Measurements from ENCODE around the gene RFNG.
A peak's percentile ranks its signal among the peaks of the same experiment; 100 is the strongest.

RFNG gene

GRCh38 chr17:82033359-82034085 lies 18.1 kb downstream of the RFNG start:
- no peak for DNase-seq
- no peak overlapping the region for H3K4me3 ChIP-seq (ENCODE audit: low read depth, low read length)
- in situ Hi-C loops (cut with HindIII; ENCODE audit: low pct_ligation_motif_present, low sequenced_read_pairs): loop anchor here (10.0 kb wide), 1 partner anchor 59 kb away; the partner anchor contains the start of gene ASPSCR1

DNA sequence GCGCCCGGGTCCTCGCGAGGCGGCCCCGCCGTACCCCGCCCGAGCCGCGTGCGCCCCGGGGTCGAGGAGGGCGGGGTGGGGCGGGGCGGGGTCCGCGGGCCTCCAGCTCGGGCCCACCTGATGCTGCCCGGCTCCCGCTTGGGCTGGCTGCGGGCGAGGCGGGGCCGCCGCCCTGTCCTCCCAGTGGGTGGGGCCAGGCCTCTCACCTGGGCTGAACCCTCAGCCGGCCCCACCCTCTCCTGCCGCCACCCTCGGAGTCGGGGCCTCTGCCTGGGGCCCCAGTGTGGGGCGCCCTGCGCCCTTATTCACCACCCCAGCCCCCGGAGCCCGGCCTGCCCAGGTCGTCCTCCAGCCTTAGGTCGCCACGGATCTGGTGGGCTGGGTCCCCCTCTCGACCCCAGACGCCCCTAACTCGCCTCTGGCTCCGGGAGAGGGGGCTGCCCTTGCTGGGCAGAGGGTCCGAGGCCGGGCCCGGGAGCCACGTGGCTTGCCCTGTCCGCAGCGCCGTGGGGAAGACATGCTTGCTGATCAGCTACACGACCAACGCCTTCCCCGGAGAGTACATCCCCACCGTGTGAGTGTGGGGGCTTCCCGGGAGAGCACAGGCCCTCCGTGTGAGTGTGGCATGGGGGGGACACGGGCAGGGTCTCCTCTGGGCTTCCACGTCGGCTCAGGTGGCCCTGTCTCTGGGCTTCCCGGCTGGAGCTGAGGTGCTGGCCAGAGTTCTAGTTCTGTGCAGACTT lies 19.6 kb downstream of the RFNG start:
- H3K27ac ChIP-seq: no peak overlapping the region
- H3K36me3 ChIP-seq (replicated peaks): no peaks in the 10 kb centered on the region
- in situ Hi-C loops (cut with HindIII; ENCODE audit: low pct_ligation_motif_present, low sequenced_read_pairs): loop anchor here (10.0 kb wide), 1 partner anchor 57 kb away; the partner anchor contains the start of gene ASPSCR1

More at GRCh38 chr17:82033359-82034085, 18.1 kb downstream of the RFNG start:
- TF ChIP-seq, protein P1, sequence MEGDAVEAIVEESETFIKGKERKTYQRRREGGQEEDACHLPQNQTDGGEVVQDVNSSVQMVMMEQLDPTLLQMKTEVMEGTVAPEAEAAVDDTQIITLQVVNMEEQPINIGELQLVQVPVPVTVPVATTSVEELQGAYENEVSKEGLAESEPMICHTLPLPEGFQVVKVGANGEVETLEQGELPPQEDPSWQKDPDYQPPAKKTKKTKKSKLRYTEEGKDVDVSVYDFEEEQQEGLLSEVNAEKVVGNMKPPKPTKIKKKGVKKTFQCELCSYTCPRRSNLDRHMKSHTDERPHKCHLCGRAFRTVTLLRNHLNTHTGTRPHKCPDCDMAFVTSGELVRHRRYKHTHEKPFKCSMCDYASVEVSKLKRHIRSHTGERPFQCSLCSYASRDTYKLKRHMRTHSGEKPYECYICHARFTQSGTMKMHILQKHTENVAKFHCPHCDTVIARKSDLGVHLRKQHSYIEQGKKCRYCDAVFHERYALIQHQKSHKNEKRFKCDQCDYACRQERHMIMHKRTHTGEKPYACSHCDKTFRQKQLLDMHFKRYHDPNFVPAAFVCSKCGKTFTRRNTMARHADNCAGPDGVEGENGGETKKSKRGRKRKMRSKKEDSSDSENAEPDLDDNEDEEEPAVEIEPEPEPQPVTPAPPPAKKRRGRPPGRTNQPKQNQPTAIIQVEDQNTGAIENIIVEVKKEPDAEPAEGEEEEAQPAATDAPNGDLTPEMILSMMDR (IDR thresholded peaks at IDR 0.05; ENCODE audit: low read depth, low read length, missing control alignments): no peak
- no peak overlapping the region for H3K27ac ChIP-seq
- no peaks in the 10 kb centered on the region for H3K36me3 ChIP-seq (replicated peaks)
- H3K27me3 ChIP-seq (replicated peaks): no peaks in the 10 kb centered on the region

DNA sequence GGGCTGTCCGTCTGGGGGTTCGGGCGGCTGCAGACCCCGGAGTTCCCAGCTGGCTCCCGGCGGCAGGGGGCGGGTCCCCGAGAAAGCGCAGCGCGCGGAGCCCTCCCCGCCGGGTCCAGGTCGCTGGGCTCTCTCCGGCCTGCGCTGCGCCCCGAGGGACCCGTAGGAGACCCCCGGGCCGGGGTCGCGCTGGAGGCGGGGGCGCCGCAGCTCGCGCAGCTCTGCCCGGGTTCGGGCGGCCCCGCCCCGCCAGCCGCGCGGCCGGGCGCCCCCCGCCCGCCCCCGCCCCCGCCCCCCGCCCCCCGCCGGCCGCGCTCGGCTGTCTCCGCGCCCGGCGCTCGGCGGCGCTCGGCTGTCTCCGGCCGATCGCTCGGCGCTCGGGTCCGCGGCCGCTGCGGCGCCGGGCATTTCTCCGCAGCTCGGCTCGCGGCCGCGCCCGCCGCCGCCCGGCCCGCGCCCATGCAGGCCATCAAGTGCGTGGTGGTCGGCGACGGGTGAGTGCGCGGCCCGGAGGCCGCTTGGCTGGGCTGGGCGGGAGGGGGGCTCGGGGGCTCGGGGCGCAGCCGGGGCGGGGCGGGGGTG lies 20.2 kb downstream of the RFNG start, which contains the start of gene RAC3:
Gene RAC3, plus strand, starts transcription at position 376 of the 582 bp plus-strand sequence. Its CDS starts 84 bp downstream, at position 460.
- H3K36me3 ChIP-seq (replicated peaks): no peaks in the 10 kb centered on the region
- no peak within 1 kb of the TSS for H3K27ac ChIP-seq
- no peak for DNase-seq
- in situ Hi-C loops (cut with HindIII; ENCODE audit: low pct_ligation_motif_present, low sequenced_read_pairs): loop anchor here (10.0 kb wide), 1 partner anchor 57 kb away; the partner anchor contains the start of gene ASPSCR1
- peak within 1 kb of the TSS; percentile 59 for H3K4me3 ChIP-seq (ENCODE audit: low read depth, low read length)
- no peaks in the 10 kb centered on the region for H3K27me3 ChIP-seq (replicated peaks)
- TF ChIP-seq, protein P1 (IDR thresholded peaks at IDR 0.05; ENCODE audit: low read depth, low read length, missing control alignments): no peak

More for the DNA sequence above, 19.6 kb downstream of the RFNG start:
- no peak for DNase-seq
- TF ChIP-seq, protein P1 (IDR thresholded peaks at IDR 0.05; ENCODE audit: low read depth, low read length, missing control alignments): no peak
- H3K27me3 ChIP-seq (replicated peaks): no peaks in the 10 kb centered on the region
- peak overlapping the region; percentile 57 for H3K4me3 ChIP-seq (ENCODE audit: low read depth, low read length)

DNA sequence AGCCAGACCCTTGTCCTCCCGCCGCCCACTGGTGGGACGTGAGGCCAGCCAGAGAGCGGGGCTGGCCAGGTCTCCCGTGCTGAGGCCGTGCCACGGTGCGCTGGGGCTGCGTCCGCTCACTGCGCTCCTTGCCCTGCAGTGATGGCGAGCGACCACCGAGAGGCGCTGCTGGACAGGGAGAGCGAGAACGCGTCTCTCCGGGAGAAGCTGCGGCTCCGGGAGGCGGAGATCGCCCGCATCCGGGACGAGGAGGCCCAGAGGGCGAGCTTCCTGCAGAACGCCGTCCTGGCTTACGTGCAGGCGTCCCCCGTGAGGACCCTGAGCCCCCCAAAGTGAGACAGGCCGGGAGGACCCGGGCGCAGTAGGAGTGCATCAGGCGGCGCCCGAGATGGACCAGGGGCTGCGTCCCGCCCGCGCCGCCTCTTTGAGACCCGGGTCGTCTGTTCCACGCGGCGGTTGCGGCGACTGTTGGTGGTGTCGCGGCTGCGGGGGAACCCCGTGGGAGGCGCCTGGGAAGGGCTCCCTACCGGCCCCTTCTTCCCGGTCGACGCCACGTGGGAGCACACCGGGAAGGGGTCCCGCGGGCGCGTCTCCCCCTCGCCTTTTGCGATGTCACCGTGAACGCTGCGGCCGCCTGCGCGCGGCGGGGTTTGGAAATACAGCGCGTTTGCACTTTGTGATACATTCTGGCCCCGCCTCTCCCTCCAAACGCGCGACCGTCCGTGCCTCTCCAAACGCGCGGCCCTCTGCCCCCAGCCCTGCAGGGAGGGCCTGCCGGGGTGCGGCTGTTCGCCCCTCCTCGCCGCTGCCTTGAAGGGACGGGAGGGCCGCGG lies 20.9 kb downstream of the RFNG start:
- peak; percentile 64 for DNase-seq
- Histone ChIP-seq H3K36me3 (replicated peaks) (no peaks in the 10 kb centered on the region), H3K27me3 (replicated peaks) (no peaks in the 10 kb centered on the region), H3K4me3 (ENCODE audit: low read depth, low read length) (peak overlapping the region; percentile 59), H3K27ac (no peak overlapping the region)
- TF ChIP-seq, protein P1 (IDR thresholded peaks at IDR 0.05; ENCODE audit: low read depth, low read length, missing control alignments): peak; percentile 87
- in situ Hi-C loops (cut with HindIII; ENCODE audit: low pct_ligation_motif_present, low sequenced_read_pairs): loop anchor here (10.0 kb wide), 1 partner anchor 56 kb away; the partner anchor contains the start of gene ASPSCR1

GRCh38 chr17:82029990-82030469 lies 21.6 kb downstream of the RFNG start:
- no peak overlapping the region for H3K27ac ChIP-seq
- H3K4me3 ChIP-seq (ENCODE audit: low read depth, low read length): no peak overlapping the region
- no peaks in the 10 kb centered on the region for H3K27me3 ChIP-seq (replicated peaks)
- in situ Hi-C loops (cut with HindIII; ENCODE audit: low pct_ligation_motif_present, low sequenced_read_pairs): loop anchor here (10.0 kb wide), 1 partner anchor 55 kb away; the partner anchor contains the start of gene ASPSCR1
- no peaks in the 10 kb centered on the region for H3K36me3 ChIP-seq (replicated peaks)
- no peak for DNase-seq
- TF ChIP-seq, protein P1 (IDR thresholded peaks at IDR 0.05; ENCODE audit: low read depth, low read length, missing control alignments): no peak

Data from brain microvascular endothelial cell (primary cell).